GM18511 (cell line): ENCODE data around the gene POLDIP3.

Source experiments
- ATAC-seq: cut with Tn5 transposase; IDR thresholded peaks from one replicate; pipeline ENCODE4 v1.9.1; 2021; ENCODE audit warnings: mild to moderate bottlenecking, moderate library complexity; ENCODE audit not compliant: unreplicated experiment

Gene POLDIP3

DNA sequence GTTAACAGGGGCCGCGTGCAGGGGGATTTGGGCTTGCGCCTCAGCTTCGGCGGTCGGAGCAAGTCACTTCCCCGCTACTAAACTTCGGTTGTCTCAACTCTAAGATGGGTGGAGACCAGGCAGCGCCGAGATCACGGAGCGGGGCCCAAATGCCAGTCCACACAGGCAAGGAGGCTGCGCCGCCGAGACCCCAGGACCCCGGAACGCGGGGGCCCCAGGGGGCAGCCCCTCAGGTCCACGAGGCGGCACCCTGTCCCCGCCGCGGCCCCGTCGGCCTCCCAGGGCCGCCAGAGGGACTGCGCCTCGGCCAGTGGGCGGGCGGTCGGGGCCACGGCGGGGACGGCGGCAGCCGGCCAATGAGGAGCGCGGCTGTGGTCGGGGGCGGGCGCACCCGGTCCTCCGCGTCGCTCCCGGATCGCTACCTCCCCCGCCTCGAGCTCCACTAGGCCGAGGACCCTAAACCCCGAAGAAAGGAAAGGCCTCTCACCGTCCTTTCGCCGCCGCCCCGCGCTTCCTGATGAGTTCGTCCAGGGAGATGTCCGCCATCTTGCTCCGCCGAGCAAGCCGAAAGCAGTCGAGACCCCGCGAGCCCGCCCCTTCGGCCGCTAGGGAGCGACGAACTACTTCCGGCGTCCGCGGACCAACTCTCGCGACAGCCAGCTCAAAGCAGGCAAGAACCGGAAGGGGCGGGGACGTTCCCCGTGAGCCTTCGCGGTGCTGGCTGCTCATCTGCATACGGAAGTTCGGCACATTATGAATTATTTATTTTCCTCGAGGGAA is at the start of gene POLDIP3:
POLDIP3 (minus strand) TSS at position 572 of the 780 bp plus-strand sequence; CDS start at position 546, 26 bp downstream.
- peak; percentile 72 for ATAC-seq

- no peak for ATAC-seq
Observed at GRCh38 chr22:42661985-42662831, 47.5 kb upstream of the POLDIP3 start.

- ATAC-seq: no peak
Observed at GRCh38 chr22:42656578-42656977, 41.9 kb upstream of the POLDIP3 start.

DNA sequence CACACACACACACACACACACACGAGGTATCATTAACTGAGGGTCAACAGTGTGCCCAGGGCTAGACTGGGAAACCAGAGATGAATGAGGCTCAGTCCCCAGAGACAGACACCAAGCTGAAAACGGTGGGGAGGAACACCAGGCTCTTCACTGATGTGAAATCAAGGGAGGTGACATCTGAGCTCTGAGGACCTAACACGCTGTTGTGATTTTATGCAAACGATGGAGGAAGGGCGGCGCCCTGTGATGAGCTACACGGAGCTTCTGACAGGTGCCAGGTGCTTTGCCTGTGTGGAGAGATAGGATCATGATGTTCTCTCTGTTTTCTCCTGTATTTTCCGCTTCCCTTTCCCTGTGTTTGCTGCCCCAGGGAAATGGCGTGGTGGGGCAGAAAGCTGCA is 41.0 kb upstream of the POLDIP3 start:
- no peak for ATAC-seq

- no peak for ATAC-seq
Observed at GRCh38 chr22:42654436-42655073, 39.9 kb upstream of the POLDIP3 start.

DNA sequence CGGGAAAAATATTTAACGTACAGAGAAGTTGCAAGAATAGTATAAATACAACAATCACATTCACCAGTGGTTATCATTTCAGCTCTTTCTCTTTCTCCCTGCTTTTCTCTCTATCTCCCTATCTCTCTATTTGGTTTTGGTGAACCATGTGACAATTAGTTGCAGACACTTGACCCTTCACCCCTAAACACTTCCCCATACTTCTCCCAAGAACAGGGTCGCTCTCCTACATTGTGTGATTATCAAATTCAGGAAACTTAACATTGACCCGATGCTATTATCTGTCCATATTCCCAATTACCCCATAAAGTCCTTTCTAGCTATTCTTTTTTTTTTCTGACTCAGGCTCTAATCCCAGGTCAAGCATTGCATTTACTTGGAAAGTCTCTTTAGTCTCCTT is 39.3 kb upstream of the POLDIP3 start:
- no peak for ATAC-seq

- ATAC-seq: no peak
Observed at GRCh38 chr22:42651134-42651533, 36.5 kb upstream of the POLDIP3 start.

DNA sequence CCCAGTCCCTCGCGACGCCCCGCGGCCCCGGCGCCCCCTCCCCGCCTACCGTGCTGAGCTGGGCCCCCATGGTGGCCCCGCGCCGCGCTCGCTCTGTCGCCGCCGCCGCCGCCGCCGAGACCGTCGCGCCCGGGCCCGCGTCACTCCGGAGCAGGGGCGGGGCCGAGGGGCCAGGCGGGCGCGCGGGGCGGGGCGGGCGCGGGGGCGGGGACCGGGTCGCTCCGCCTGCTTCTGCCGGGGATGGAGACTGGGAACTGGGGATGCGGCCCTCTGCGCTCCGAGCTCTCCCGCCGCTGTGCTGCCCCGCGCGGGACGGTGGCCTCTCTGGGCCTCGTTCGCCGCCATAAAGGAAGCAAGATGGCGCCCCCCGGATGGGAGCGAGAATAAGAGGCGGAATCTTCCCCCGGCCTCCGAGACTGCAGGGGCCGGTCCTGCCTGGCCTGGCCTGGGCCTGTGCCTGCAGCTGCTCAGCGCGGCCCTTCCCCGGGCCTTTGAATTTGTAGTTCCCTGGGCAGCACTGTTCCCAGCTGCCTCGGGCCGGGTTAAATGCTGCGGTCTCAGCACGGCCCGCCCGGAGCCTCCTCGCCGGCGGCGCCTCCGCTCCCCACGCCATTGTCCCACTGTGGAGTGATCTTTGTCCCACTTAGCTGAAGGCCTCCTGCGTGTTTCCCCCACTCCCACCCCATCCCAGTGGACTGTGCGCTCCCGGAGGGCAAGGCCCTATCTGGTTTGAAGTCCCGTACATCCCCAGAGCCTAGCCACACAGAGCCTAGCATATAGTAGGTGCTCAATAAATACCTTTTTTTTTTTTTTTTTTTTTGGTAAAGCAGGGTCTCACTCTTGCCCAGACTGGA is 34.8 kb upstream of the POLDIP3 start, which contains the start of gene CYB5R3:
CYB5R3 (minus strand) TSS at position 147 of the 854 bp plus-strand sequence; CDS start at position 70, 77 bp downstream.
- peak; percentile 81 for ATAC-seq

- peak; percentile 47 for ATAC-seq
Observed at GRCh38 chr22:42648368-42649245, 33.9 kb upstream of the POLDIP3 start.

- ATAC-seq: no peak
Observed at GRCh38 chr22:42648017-42648367, 33.3 kb upstream of the POLDIP3 start.

DNA sequence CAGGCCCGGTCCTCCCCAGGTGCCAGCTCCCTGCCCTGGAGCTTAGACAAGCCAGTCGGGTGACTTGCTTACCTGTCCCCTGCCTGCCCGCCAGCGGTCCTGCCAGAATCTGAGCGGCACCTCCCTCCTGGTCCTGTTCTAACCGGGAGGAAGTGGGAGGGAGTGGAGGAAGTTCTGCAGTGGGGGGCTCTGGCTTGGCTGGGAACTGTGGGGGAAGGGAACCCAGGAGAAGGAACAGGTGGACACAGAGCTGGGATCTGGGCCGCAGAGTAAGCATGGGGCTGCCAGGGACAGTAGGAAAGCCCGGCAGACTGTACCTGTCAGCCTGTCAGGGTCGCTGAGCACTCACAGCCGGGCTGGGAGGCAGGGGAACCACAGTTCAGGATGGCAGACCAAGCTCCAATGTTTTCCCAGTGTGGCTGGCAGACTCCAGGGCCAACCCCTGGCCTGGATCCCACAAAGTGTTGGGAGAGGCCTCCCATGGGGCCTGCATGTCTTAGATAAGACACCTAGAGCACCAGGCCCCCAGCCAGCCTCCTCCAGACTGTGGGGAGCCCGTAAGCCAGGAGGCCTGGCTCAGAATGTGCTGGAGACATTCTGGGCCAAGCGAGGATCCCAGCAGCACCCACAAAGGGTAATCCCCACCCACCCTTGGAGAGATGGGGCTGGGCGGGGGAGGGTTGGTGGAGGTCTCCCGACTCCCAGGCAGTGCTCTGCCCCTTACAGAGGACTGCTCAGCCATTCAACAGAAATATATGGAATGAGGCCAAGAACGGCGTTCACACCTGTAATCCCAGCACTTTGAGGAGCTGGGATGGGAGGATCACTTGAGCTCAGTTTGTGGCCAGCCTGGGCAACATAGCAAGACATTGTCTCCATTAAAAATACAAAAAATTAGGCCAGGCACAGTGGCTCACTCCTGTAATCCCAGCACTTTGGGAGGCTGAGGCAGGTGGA is 32.2 kb upstream of the POLDIP3 start:
- no peak for ATAC-seq

- ATAC-seq: no peak
Observed at GRCh38 chr22:42645938-42646568, 31.4 kb upstream of the POLDIP3 start.

- ATAC-seq: no peak
Observed at GRCh38 chr22:42645341-42645937, 30.8 kb upstream of the POLDIP3 start.

DNA sequence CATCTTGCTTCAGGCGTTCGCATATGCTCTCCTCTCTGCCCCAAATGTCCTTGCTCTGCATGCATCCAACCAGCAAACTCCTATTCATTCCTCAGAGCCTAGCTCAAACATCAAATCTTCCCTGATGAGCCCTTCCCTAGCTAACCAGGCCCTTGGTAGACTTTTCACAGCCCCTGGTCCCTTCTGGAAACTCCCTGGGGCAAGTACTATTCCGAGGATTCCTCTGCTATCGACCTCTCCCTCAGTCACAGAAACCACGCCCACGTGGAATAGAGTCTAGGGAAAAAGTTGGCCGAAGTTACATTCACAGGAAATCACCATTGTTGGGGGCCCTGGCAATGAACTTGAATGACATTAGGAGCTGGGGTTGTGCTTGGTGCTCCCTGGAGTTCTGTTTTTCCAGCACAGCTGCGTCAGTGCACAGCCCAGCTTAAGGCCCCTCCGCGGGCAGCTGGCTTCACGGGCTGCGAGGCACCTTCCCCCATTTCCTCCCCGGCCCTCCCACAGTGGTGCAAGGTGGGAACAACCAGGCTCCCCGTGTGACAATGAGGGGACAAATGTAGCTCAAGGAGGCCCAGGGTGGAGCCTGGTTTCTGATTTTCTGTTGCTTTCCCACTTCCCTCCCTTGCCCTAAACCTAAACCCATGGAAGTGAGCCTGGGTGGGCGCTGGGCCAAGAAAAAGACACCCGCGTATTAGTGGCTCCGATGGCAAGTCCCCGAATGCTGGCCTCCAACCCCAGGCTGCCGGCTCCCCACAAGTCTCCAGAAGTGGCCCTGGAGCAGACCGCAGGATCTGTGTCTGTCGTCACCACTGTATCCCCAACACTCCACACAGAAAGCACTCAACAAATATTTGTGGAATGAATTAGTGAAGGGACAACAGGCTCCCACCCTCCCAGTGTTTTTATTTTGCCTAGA is 30.0 kb upstream of the POLDIP3 start:
- no peak for ATAC-seq

DNA sequence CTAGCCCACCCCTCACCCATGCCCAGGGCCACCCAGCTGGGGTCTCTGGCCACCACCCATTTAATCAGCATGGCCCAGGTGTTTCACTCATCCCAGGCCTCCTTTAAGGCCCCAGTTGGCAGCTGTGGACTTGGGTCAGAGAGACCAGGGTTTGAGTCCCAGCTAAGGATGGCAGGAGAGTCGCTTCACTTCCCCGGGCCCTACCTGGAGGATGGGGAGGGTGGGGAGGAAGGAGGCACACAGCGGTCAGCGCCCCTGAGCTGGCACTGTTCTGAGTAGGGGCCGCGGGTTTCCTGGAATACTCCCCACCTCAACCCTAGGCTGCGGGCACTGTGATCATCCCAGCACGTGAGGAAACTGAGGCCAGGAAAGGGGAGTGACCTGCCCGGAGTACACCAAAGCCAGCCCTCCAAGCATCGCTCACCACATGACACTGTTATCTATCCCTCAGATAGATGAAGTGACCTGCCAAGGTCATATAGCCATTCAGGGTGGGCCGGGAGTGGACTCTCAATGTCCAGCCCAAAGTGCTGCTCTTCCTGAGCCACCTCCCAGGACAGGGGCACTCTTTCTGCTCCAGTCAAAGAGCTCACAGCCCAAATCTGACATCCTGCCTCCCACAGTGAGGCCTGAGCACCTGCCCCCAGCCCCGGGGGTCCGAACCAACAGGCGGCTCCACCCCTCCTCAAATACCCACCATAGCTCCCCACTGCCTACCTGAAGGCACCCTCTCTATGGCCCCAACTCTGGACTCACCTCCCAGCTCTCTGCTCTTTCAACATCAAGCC is 29.1 kb upstream of the POLDIP3 start:
- ATAC-seq: no peak
